ENCODE measurements around the gene UBE2K. TPM values are rescaled to one million over a fixed set of nuclear protein-coding genes. Genes with fewer than 3 reads are reported as not detected.

The UBE2K gene
- total RNA-seq, 2 donors from 2014 or later: 12.2 to 19.5 TPM

- ATAC-seq: no peak
- no peak for DNase-seq
These were observed 127.8 kb downstream of the UBE2K start for GRCh38 chr4:39825741-39826231.

More at GRCh38 chr4:39825741-39826231, 127.8 kb downstream of the UBE2K start:
- TF ChIP-seq, protein P1, sequence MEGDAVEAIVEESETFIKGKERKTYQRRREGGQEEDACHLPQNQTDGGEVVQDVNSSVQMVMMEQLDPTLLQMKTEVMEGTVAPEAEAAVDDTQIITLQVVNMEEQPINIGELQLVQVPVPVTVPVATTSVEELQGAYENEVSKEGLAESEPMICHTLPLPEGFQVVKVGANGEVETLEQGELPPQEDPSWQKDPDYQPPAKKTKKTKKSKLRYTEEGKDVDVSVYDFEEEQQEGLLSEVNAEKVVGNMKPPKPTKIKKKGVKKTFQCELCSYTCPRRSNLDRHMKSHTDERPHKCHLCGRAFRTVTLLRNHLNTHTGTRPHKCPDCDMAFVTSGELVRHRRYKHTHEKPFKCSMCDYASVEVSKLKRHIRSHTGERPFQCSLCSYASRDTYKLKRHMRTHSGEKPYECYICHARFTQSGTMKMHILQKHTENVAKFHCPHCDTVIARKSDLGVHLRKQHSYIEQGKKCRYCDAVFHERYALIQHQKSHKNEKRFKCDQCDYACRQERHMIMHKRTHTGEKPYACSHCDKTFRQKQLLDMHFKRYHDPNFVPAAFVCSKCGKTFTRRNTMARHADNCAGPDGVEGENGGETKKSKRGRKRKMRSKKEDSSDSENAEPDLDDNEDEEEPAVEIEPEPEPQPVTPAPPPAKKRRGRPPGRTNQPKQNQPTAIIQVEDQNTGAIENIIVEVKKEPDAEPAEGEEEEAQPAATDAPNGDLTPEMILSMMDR (IDR thresholded peaks at IDR 0.05): no peak
- TF ChIP-seq POLR2A (IDR thresholded peaks at IDR 0.05): no peak
- H3K27ac ChIP-seq: no peak overlapping the region
- no peaks in the 10 kb centered on the region for H3K4me1 ChIP-seq
- intact Hi-C loops (cut with DNase I): no loop called here
- H3K36me3 ChIP-seq (replicated peaks in 1 of 2; ENCODE audit: insufficient read depth in 1 of 2, low read depth in 2 of 2): peaks cover 0 to 8% of the 10 kb centered on the region in 2 donors
- no peaks in the 10 kb centered on the region for H3K9me3 ChIP-seq
- 75 to 79% methylated on average over 7 of the region's 7 CpGs for WGBS, 2 donors
- H3K27me3 ChIP-seq: no peaks in the 10 kb centered on the region
- H3K4me3 ChIP-seq: no peak overlapping the region

Small RNA genes lying within 50 kb of the gene (small RNA-seq; reads per million reads assigned to genes)
- gene RF00019 (not detected), gene RN7SL558P (not detected)

Other genes starting within 250 kb of the UBE2K start
- 1,000 to 10,000 TPM in 1 of 2 donors, 100 to 1,000 TPM in 1; 811 to 1,738 TPM for gene RPL9, start 239.2 kb upstream of the UBE2K start, total RNA-seq
- gene LIAS, start 239.1 kb upstream of the UBE2K start, total RNA-seq: 10 to 100 TPM in 1 of 2 donors, 1 to 10 TPM in 1; 4.9 to 15.3 TPM
- 100 to 1,000 TPM in 1 of 2 donors, 10 to 100 TPM in 1; 71.1 to 107 TPM for gene UGDH, start 170.7 kb upstream of the UBE2K start, total RNA-seq
- 10 to 100 TPM; 24.4 to 26.2 TPM for gene SMIM14, start 59.3 kb upstream of the UBE2K start, total RNA-seq

All from body of pancreas (tissue), 4 donors.